Stimulated activated CD4-positive, alpha-beta T cell treated with anti-CD3 and anti-CD28 coated beads, Interleukin-2, amount 100 ng/mL, for 48 hours (primary cell): Measurements from ENCODE around the gene FAM83F.

Source experiments
- DNase-seq, 2 donors: peaks; one replicate each; pipeline ENCODE4 v3.0.0-alpha.2; 2020

The FAM83F gene

GRCh38 chr22:39995393-39996252 is 869 bp downstream of the FAM83F start:
- DNase-seq: no peak

DNA sequence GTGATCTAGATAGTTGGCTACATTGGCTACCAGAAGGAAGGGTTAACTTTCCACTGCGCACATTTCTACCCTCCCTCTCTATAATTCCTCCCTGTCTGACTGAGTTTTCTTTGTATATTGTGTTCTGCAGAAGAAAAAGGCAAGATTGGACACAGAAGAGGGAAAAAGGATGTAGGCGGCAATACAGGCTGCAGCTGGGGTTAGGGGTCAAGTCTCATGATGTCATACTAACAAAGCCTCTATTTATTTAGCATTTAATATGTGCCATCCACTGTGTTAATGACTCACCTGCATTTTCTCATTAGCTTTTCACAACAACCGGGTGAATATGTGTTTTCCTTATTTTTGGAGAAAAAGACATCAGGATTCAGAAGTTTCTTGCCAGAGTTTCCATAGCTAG is 2.0 kb downstream of the FAM83F start:
- no peak for DNase-seq

GRCh38 chr22:39997421-39997820 is 2.7 kb downstream of the FAM83F start:
- no peak for DNase-seq

- DNase-seq: no peak
These were observed 3.4 kb downstream of the FAM83F start for GRCh38 chr22:39997939-39998726.

GRCh38 chr22:39999144-39999757 is 4.5 kb downstream of the FAM83F start:
- no peak for DNase-seq

DNA sequence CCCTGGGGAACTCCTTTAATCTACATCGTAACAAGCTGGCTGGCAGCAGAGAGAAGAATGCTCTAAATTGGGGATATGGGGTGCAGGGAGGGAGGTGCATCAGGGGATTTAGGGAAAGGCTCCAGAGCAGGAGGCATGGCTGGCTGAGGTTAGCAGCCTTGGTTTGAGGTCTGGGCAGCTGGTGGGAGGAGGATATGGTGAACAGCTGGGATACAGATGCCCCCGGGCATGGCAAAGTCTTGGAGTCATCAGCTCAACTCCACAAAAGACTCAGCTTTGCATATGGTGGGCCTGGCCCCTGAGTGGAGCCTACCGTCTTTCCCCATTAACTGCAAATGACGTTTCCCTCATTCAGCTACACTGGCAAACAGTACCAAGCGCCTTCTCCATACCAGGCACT is 5.4 kb downstream of the FAM83F start:
- DNase-seq: no peak

DNA sequence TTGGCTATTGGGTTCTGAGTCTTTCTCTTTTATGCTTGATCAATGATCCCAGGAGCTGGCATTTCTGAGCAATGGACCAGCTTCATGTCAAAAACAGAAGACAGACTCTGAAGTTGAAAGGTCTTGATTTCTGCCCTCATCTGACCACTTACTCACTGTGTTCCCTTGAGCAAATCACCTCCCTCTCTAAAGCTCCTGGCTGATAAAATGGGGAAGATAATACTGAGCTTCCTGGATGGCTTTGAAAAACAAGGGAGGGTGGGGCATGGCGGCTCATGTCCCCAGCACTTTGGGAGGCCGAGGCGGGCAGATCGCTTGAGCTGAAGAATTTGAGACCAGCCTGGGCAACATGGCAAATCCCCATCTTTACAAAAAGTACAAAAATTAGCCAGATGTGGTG is 6.4 kb downstream of the FAM83F start:
- DNase-seq: no peak

GRCh38 chr22:40001800-40002577 is 7.2 kb downstream of the FAM83F start:
- no peak for DNase-seq

GRCh38 chr22:40002935-40003715 is 8.4 kb downstream of the FAM83F start:
- no peak for DNase-seq

GRCh38 chr22:40004836-40005235 is 10.1 kb downstream of the FAM83F start:
- DNase-seq: no peak

DNA sequence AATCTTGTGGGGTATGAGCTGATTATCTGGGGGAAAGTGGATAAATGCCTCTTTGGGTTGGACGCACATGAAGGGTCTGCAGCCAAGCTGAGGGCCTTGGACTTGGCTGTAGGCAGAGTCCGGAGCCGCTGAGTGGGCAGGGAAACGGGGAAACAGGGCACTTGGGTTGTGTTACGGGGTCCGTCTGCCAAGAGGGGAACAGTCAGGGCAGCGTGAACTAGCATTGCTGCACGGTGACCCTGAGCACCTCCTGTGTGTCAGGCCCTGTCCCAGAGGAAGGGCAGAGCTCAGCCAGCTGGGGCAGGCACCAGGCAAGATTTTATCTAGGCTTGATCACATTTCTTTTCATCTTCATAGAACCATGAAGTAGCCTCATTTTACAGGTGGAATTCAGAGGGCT is 11.9 kb downstream of the FAM83F start:
- DNase-seq: no peak

GRCh38 chr22:40007853-40008710 is 13.3 kb downstream of the FAM83F start:
- no peak for DNase-seq

- DNase-seq: no peak
These were observed 14.1 kb downstream of the FAM83F start for GRCh38 chr22:40008726-40009291.

DNA sequence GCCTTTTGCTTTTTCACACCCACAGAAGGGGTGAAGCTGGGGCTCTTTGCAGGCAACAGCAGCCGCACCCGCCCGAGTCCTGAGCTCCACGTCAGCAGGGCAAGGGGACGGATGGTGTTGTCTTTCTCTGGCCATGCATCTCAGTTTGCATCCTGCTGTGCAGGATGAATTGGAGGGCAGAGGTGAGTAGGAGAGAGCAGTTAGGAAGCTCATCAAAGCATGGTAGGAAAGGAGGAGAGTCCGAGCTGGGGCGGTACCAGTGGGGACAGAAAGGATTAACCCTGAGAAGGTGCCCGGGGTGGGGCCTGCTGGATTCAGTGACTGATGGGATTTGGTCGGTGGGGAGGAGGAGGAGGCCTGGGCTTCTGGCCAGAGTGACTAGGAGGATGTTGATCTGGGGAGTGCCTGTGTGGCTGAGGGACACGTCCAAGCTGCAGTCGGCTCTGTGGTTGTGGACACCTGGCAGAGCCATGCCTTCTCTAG is 14.6 kb downstream of the FAM83F start:
- no peak for DNase-seq

DNA sequence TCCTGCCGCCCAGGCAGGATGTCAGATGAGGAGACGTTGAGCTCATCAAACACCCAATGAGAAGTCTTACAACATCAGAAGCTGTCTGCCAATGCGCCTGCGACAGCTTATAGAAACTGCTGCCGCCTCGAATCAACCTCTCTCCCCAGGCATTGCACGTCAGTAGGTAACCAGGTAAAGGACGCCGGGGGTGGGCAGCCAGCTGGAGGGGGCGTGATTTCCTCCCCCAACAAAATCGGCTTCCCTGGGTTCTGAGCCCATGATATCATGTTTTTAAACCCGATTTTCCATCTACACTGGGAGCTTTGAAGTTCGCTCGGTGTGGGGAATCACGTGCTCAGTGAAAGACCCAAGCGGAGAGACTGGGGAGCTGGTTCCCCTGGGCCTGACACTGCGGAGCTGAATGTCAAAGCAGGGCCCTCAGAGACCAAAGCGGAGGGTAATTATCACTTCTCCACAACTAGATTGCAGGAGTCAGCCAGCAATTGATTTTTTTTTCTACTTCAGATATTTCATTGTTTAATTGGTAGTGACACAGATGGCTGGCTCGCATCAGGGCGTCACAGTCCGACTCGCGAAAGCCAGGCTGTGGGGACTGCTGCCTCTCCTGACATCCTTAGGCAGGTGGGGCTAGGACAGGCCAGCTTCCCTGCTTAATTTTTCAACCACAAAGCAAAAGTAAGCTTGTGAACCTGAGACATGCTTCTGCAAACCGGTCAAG is 15.4 kb downstream of the FAM83F start:
- DNase-seq: peak in 1 of 2 donors; percentile 25

DNA sequence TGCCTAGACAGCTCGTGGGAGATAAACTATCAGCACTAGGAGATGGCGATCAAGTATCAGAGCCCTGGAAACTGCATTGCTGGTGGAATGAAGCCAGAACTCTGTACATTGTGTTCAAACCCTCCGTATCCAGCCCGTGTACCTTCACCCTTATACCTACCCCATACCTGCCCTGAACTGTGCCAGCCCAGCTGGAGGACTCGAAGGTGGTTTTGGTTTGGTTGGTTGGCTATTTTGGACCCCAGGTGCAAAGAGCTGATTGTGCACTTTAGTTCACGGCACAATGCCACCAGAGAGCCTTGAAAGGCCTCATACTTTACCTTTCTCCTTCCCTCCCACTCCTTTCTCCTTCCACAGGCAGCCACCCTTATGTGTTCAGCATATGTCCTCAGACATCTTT is 16.0 kb downstream of the FAM83F start:
- DNase-seq: no peak

GRCh38 chr22:40014667-40015248 is 20.0 kb downstream of the FAM83F start:
- no peak for DNase-seq

DNA sequence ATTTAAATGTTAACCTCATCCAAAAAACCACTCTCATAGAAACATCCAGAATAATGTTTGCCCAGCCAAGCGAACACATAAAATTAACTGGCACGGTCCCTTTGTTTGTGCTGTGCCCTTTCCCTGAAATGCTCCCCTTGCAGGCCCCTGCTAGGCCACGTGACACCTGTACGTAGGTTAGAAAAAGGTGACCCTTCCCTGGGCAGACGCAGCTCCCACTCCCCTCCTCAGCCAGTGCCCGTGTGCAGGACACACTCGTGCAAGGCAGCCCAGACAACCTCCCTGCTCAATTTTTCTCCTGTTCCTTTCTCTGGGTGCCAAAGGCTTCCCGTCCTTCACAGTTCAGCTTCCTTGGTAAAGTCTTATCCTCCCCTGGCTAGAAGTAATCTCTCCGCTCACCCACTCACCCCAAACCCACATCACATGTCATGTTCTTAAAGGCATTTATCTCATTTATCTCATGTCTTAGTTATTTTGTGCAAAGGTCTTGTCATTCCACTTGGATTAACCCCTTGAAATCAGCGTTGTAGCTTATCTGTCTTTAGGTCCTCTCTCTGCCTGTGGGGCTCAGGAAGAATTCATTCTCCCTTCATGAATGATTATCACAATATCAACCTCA is 20.7 kb downstream of the FAM83F start:
- no peak for DNase-seq

DNA sequence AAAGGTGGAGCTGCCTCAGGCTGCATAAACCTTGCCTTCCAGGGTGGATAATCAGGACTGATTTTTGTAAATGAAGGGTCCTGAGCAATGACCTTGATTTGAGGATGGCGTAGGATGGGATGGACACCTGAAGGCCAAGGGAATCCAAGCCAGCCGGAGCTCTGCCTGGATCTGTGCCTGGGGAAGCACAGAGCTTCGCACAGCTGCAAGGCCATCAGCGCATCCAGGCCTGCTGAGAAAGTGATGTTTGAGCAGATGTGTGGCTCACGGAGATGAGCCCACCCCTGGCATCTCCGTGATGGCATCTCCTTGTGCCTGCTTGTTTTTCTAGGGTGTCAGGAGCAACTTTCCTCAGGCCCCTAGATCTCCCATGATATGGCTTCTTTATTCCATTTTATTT is 23.3 kb downstream of the FAM83F start:
- DNase-seq: no peak
